ENCODE results near the gene SRPK3. TPM values are rescaled to one million over a fixed set of nuclear protein-coding genes. Genes with fewer than 3 reads are reported as not detected.

Gene SRPK3, protein sequence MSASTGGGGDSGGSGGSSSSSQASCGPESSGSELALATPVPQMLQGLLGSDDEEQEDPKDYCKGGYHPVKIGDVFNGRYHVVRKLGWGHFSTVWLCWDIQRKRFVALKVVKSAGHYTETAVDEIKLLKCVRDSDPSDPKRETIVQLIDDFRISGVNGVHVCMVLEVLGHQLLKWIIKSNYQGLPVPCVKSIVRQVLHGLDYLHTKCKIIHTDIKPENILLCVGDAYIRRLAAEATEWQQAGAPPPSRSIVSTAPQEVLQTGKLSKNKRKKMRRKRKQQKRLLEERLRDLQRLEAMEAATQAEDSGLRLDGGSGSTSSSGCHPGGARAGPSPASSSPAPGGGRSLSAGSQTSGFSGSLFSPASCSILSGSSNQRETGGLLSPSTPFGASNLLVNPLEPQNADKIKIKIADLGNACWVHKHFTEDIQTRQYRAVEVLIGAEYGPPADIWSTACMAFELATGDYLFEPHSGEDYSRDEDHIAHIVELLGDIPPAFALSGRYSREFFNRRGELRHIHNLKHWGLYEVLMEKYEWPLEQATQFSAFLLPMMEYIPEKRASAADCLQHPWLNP
- total RNA-seq (1 to 10 TPM; 1.2 to 1.3 TPM), polyA plus RNA-seq (ENCODE audit: insufficient read length in 2 of 2) (10 to 100 TPM in 1 of 2 donors, 1 to 10 TPM in 1; 7.5 to 10.6 TPM)
- long read RNA-seq, donor 1: 0 reads
- long read RNA-seq, donor 2, partial matches to known transcripts: 0 of 1 reads
- long read RNA-seq, donor 2, other reads (novel, unspliced or antisense): 0 of 1 reads
- long read RNA-seq, donor 3: 0 reads
- long read RNA-seq, donor 4: 0 reads

DNA sequence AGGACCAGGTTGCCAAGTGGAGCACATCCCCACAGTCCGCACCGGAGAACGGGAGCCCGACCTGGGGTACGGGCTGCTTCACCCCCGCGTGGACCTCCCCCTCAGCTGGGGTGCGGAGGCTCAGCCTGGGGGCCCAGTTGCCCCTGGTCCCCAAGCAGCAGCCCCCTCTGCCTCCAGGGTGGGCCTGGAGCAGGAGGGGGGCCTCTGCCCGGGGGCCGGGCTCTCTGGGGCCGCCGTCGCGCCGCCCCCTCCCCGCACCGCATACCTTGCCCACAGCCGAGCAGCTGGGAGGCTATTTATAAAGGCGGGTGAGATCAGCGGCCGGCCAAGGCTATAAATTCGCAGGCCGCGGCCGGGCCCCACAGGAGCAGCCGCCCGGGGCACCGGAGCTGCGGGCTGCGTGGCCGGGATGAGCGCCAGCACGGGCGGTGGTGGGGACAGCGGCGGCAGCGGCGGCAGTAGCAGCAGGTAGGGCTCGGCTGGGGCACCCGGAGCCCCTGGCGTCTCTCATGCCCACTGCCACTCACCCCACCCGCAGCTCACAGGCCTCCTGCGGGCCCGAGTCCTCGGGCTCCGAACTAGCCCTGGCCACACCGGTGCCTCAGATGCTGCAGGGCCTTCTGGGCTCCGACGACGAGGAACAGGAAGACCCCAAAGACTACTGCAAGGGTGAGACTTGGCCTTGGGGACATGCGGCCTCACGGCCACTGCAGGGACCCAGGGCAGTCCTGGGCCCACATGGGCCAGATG lies at the start of gene SRPK3:
TSS of gene SRPK3 (plus strand) at position 364 of the 750 bp plus-strand sequence. CDS start at position 410, 46 bp downstream.
- DNase-seq (ENCODE audit: low read depth in 4 of 6, low spot score in 6 of 6): peak in 2 of 6 donors; percentile 27 to 28
- 48% methylated on average over 46 of the region's 52 CpGs for WGBS (ENCODE audit: insufficient coverage)
- Histone ChIP-seq H3K9me3 (ENCODE audit: control insufficient read depth, insufficient read depth, low read length) (no peaks in the 10 kb centered on the region), H3K36me3 (ENCODE audit: control insufficient read depth, insufficient read depth, low read length) (peaks cover 67% of the 10 kb centered on the region), H3K4me1 (ENCODE audit: control insufficient read depth, insufficient read depth, low read length) (peaks cover 35% of the 10 kb centered on the region), H3K4me3 (ENCODE audit: low read depth, low read length) (no peak within 1 kb of the TSS), H3K27me3 (ENCODE audit: control insufficient read depth, insufficient read depth, low read length) (no peaks in the 10 kb centered on the region), H3K27ac (ENCODE audit: low read depth, low read length) (no peak within 1 kb of the TSS)

DNA sequence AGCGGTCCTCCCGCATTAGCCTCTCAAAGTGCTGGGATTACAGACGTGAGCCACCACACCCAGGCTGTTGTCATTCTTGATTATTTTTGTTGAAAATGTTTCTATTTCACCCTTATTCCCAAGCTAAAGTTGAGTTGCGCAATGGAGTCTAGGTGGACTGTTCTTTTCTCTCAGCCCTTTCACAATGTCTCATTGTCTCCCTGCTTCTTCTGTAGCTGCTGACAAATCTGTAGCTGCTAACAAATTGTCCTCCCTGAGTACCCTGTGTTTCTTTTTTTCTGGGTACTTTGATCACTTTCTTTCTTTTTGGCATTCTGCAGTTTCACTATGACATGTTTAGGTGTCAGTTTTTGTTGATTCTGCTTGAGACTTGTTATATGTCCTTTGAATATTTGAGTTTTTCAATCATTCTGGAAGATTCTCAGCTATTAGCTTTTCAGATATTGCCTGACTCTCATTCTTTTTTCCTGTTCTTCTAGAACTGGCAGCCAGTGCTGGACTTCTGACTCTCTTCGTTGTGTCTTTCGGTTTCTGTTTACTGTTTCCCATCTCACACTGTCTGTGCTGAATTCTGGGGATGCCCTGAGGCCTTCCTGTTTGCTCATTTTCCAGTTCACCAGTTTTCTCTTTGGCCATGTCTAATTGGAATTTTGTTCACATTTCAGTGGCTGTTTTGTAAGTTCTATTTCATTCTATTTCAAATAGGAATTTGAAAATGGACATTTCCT lies 49.6 kb upstream of the SRPK3 start:
- 79% methylated on average over 3 of the region's 6 CpGs for WGBS (ENCODE audit: insufficient coverage)
- no peak for DNase-seq (ENCODE audit: low read depth in 4 of 6, low spot score in 6 of 6)
- no peaks in the 10 kb centered on the region for H3K9me3 ChIP-seq (ENCODE audit: control insufficient read depth, insufficient read depth, low read length)

DNA sequence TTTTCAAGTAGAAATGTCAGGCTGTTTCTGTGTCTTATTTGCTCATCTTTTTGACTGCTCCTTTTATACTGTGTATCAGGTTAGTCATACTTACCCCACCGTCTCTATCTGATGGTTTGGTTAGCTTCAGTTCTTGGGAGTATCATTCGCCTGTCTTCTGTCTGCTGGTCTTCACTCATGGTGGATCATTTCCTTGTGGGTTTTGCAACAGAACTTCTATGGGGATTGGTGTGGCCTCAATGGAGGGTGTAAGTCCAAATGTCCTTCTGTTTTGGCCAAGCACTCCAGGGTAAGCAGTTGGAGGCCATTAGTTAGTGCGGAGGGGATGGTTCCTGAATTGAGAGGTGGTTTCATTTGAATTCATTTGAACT lies 49.0 kb upstream of the SRPK3 start:
- Histone ChIP-seq H3K9me3 (ENCODE audit: control insufficient read depth, insufficient read depth, low read length) (no peaks in the 10 kb centered on the region), H3K27ac (ENCODE audit: low read depth, low read length) (no peak overlapping the region), H3K4me3 (ENCODE audit: low read depth, low read length) (no peak overlapping the region), H3K36me3 (ENCODE audit: control insufficient read depth, insufficient read depth, low read length) (peaks cover 31% of the 10 kb centered on the region), H3K27me3 (ENCODE audit: control insufficient read depth, insufficient read depth, low read length) (no peaks in the 10 kb centered on the region), H3K4me1 (ENCODE audit: control insufficient read depth, insufficient read depth, low read length) (peaks cover 30% of the 10 kb centered on the region)
- DNase-seq (ENCODE audit: low read depth in 4 of 6, low spot score in 6 of 6): no peak
- WGBS (ENCODE audit: insufficient coverage): no CpG with 5 or more reads among the region's 3 CpGs

More for the DNA sequence above, 49.6 kb upstream of the SRPK3 start:
- Histone ChIP-seq H3K4me3 (ENCODE audit: low read depth, low read length) (no peak overlapping the region), H3K27ac (ENCODE audit: low read depth, low read length) (no peak overlapping the region), H3K27me3 (ENCODE audit: control insufficient read depth, insufficient read depth, low read length) (no peaks in the 10 kb centered on the region), H3K36me3 (ENCODE audit: control insufficient read depth, insufficient read depth, low read length) (peaks cover 26% of the 10 kb centered on the region), H3K4me1 (ENCODE audit: control insufficient read depth, insufficient read depth, low read length) (peaks cover 31% of the 10 kb centered on the region)

DNA sequence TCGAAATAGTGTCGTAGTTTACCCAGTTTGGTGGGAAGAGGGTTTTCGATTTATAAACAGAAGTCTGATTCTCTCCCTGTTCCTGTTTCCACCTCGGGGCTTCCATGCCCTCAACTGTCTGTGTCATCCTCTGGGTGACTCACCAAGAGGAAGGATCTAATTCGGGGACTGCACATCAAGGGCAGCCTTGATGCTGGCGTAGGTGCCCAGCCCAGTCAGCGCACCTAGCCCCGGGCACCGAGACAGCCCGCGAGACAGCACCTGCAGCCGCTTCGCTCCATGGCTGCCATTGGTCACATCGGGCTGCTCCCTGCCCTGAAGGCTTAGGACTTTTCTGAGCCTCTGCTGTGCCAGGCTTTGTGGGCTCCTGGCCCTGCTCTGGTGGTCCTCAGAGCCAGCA lies 48.4 kb upstream of the SRPK3 start:
- 93% methylated on average over 12 of the region's 14 CpGs for WGBS (ENCODE audit: insufficient coverage)
- Histone ChIP-seq H3K27me3 (ENCODE audit: control insufficient read depth, insufficient read depth, low read length) (no peaks in the 10 kb centered on the region), H3K27ac (ENCODE audit: low read depth, low read length) (no peak overlapping the region), H3K4me3 (ENCODE audit: low read depth, low read length) (no peak overlapping the region), H3K9me3 (ENCODE audit: control insufficient read depth, insufficient read depth, low read length) (no peaks in the 10 kb centered on the region), H3K36me3 (ENCODE audit: control insufficient read depth, insufficient read depth, low read length) (peaks cover 36% of the 10 kb centered on the region), H3K4me1 (ENCODE audit: control insufficient read depth, insufficient read depth, low read length) (peaks cover 25% of the 10 kb centered on the region)
- no peak for DNase-seq (ENCODE audit: low read depth in 4 of 6, low spot score in 6 of 6)

DNA sequence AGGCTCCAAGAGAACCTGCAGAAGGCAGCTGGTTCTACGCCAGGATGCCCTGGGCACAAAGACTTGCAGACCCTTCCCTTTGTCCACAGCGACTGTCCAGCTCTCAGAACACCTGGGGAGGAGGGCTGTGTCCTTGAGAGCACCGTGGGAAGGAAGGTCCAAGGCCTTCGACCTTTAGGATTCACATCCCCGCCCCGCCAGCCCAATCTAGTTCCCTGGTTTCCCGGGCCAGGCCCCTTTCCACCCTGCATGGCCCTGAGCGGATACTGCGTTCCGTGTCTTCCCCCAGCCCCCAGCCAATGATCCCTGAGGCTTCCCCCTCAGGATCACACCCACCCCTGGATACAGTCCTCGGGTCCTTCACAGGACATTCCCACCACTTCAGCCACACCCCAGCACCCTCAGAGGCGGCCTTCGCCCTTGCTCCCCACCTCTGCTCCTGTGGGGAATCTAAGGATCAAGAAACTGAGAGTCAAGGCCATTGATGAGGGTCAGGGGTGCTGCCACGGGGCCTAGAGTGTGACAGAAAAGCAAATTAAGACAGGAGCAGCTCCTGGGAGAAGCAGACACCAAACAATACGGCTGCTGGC lies 47.1 kb upstream of the SRPK3 start:
- Histone ChIP-seq H3K4me3 (ENCODE audit: low read depth, low read length) (no peak overlapping the region), H3K27ac (ENCODE audit: low read depth, low read length) (no peak overlapping the region), H3K4me1 (ENCODE audit: control insufficient read depth, insufficient read depth, low read length) (peaks cover 12% of the 10 kb centered on the region), H3K27me3 (ENCODE audit: control insufficient read depth, insufficient read depth, low read length) (no peaks in the 10 kb centered on the region), H3K36me3 (ENCODE audit: control insufficient read depth, insufficient read depth, low read length) (peaks cover 45% of the 10 kb centered on the region), H3K9me3 (ENCODE audit: control insufficient read depth, insufficient read depth, low read length) (no peaks in the 10 kb centered on the region)
- DNase-seq (ENCODE audit: low read depth in 4 of 6, low spot score in 6 of 6): no peak
- 81% methylated on average over 12 of the region's 15 CpGs for WGBS (ENCODE audit: insufficient coverage)

DNA sequence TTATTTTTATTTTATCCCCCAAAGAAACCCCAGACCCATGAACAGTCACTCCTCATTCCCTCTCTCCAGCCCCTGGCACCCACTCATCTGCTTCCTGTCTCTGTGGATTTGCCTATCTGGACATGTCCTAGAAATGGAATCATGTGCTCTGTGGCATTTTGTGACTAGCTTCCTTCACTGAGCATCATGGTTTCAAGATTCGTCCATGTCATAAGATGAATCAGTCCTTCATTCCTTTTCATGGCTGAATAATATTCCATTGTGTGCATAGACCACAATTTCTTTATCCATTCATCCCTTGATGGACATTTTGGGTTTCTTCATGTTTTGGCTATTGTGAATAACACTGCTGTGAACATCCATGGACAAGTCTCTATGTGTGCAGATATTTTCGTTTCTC lies 46.0 kb upstream of the SRPK3 start:
- no peaks in the 10 kb centered on the region for H3K27me3 ChIP-seq (ENCODE audit: control insufficient read depth, insufficient read depth, low read length)
- H3K4me3 ChIP-seq (ENCODE audit: low read depth, low read length): no peak overlapping the region
- no peak for DNase-seq (ENCODE audit: low read depth in 4 of 6, low spot score in 6 of 6)
- WGBS (ENCODE audit: insufficient coverage): 33% methylated on average over 1 of the region's 2 CpGs
- peaks cover 5% of the 10 kb centered on the region for H3K4me1 ChIP-seq (ENCODE audit: control insufficient read depth, insufficient read depth, low read length)
- no peak overlapping the region for H3K27ac ChIP-seq (ENCODE audit: low read depth, low read length)
- peaks cover 42% of the 10 kb centered on the region for H3K36me3 ChIP-seq (ENCODE audit: control insufficient read depth, insufficient read depth, low read length)
- H3K9me3 ChIP-seq (ENCODE audit: control insufficient read depth, insufficient read depth, low read length): no peaks in the 10 kb centered on the region

DNA sequence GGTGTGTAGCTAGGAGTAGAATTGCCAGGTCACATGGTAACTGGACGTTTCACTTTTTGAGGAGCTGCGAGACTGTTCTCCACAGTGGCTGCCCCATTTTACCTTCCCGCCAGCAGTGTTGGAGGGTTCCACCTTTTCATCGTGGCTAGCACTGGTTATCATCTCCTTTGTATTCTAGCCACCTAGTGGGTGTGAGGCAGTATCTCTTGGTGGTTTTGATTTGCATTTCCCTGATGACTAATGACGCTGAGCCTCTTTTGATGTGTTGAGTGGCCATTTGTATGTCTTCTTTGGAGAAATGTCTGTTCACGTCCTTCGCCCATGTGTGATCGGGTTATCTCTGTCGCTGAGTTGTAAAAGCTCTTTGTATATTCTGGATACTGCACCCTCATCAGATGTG lies 45.6 kb upstream of the SRPK3 start:
- Histone ChIP-seq H3K36me3 (ENCODE audit: control insufficient read depth, insufficient read depth, low read length) (peaks cover 42% of the 10 kb centered on the region), H3K4me3 (ENCODE audit: low read depth, low read length) (no peak overlapping the region), H3K4me1 (ENCODE audit: control insufficient read depth, insufficient read depth, low read length) (peaks cover 5% of the 10 kb centered on the region), H3K27ac (ENCODE audit: low read depth, low read length) (no peak overlapping the region), H3K27me3 (ENCODE audit: control insufficient read depth, insufficient read depth, low read length) (no peaks in the 10 kb centered on the region), H3K9me3 (ENCODE audit: control insufficient read depth, insufficient read depth, low read length) (no peaks in the 10 kb centered on the region)
- DNase-seq (ENCODE audit: low read depth in 4 of 6, low spot score in 6 of 6): no peak
- WGBS (ENCODE audit: insufficient coverage): 76% methylated on average over 9 of the region's 9 CpGs

DNA sequence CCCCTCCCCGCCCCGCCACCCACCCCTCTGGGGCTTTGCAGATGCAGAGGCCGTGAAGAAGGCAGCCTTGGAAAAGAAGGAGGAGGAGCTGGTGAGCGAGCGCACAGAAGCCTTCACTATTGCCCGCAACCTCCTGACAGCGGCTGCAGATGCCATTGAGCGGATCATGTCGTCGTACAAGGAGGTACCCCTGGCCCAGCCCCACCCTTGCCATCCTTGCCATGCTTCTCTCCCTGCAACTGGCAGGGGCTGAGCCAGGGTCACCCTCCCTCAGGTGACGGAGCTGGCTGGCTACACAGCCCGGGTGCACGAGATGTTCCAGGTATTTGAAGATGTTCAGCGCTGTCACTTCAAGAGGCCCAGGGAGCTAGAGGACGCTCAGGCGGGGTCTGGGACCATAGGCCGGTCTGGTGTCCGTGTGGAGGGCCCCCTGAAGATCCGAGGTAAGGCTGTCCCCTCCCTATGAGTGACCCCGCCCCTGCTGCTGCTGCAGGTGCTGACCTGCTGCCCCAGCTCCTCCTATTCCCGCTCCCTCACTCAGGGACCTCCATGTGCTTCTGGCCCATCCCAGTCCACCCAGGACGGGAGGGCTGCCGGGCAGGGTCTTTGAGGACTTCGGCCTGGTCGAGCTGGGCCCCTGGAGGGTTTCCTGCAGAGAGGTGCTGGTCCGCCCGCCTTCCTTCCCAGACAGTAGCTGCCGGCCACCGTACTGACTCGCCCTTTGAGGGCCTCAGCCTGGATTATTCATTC lies 44.6 kb upstream of the SRPK3 start:
- no peak for DNase-seq (ENCODE audit: low read depth in 4 of 6, low spot score in 6 of 6)
- peaks cover 49% of the 10 kb centered on the region for H3K36me3 ChIP-seq (ENCODE audit: control insufficient read depth, insufficient read depth, low read length)
- no peak overlapping the region for H3K27ac ChIP-seq (ENCODE audit: low read depth, low read length)
- H3K4me1 ChIP-seq (ENCODE audit: control insufficient read depth, insufficient read depth, low read length): peaks cover 5% of the 10 kb centered on the region
- WGBS (ENCODE audit: insufficient coverage): 78% methylated on average over 29 of the region's 30 CpGs
- no peaks in the 10 kb centered on the region for H3K9me3 ChIP-seq (ENCODE audit: control insufficient read depth, insufficient read depth, low read length)
- H3K4me3 ChIP-seq (ENCODE audit: low read depth, low read length): no peak overlapping the region
- no peaks in the 10 kb centered on the region for H3K27me3 ChIP-seq (ENCODE audit: control insufficient read depth, insufficient read depth, low read length)
